Progenitor cell of endocrine pancreas (in vitro differentiated cells): ENCODE measurements around the gene MAGI1. TPM values are rescaled to one million over a fixed set of nuclear protein-coding genes. Genes with fewer than 3 reads are reported as not detected.
A peak's percentile ranks its signal among the peaks of the same experiment; 100 is the strongest.

ENCODE experiments used
- DNase-seq: peaks from one replicate; pipeline ENCODE4 v3.0.0; 2021; ENCODE audit warnings: low spot score; ENCODE audit not compliant: unreplicated experiment
- H3K27ac Mint-ChIP-seq: 2 replicates; pipeline ENCODE4 v1.8.0; 2021; ENCODE audit warnings: mild to moderate bottlenecking, moderate library complexity, mixed read lengths
- H3K27me3 Mint-ChIP-seq: 2 replicates; pipeline ENCODE4 v1.8.0; 2021; ENCODE audit warnings: mixed read lengths
- H3K36me3 Mint-ChIP-seq: 2 replicates; pipeline ENCODE4 v1.8.0; 2022; ENCODE audit warnings: mixed read lengths; ENCODE audit not compliant: insufficient read depth
- H3K4me1 Mint-ChIP-seq: 2 replicates; pipeline ENCODE4 v1.8.0; 2021; ENCODE audit warnings: low read depth, mixed read lengths
- H3K4me3 Mint-ChIP-seq: 2 replicates; pipeline ENCODE4 v1.8.0; 2021; ENCODE audit warnings: low read depth, mild to moderate bottlenecking, moderate library complexity, mixed read lengths
- H3K9me3 Mint-ChIP-seq: 2 replicates; pipeline ENCODE4 v1.8.0; 2021; ENCODE audit warnings: low read depth, mixed read lengths
- total RNA-seq: library from RNA; stranded (reverse); gene quantifications from 2 replicates; pipeline ENCODE4 v1.2.1, GENCODE V29; 2021
- TF ChIP-seq, protein P1 (sequence below): fragments of 200-600 bp; sonication (generic); IDR thresholded peaks from one replicate; pipeline ENCODE4 v1.5.0; 2021; ENCODE audit warnings: antibody characterized with exemption, mild to moderate bottlenecking; ENCODE audit not compliant: unreplicated experiment

The MAGI1 gene
- total RNA-seq, 1 donor from 2014 or later = 142 TPM

DNA sequence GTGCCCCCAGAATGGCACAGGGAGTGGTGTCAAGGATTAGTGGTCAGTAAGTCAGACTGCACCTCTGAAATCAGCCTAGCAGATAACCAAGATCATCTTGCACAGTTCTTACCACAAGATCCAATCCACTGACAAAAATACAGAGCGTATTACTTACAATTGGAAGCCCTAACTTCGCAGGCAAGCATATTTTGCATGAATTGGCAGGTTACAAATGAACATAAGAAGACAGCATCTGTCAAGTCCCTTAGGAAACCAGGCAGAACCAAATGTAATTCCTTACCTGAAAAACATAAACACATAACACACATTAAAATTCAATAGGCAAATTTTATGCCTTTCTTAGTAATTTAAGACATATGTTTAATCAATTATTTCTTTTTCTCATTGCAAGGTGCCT is 293.4 kb downstream of the MAGI1 start:
- Mint-ChIP-seq H3K4me1 (peaks cover 3% of the 10 kb centered on the region), H3K27me3 (no peaks in the 10 kb centered on the region), H3K27ac (no peak overlapping the region), H3K36me3 (peaks cover 5% of the 10 kb centered on the region), H3K4me3 (no peak overlapping the region), H3K9me3 (no peaks in the 10 kb centered on the region)
- no peak for DNase-seq
- TF ChIP-seq, protein P1, sequence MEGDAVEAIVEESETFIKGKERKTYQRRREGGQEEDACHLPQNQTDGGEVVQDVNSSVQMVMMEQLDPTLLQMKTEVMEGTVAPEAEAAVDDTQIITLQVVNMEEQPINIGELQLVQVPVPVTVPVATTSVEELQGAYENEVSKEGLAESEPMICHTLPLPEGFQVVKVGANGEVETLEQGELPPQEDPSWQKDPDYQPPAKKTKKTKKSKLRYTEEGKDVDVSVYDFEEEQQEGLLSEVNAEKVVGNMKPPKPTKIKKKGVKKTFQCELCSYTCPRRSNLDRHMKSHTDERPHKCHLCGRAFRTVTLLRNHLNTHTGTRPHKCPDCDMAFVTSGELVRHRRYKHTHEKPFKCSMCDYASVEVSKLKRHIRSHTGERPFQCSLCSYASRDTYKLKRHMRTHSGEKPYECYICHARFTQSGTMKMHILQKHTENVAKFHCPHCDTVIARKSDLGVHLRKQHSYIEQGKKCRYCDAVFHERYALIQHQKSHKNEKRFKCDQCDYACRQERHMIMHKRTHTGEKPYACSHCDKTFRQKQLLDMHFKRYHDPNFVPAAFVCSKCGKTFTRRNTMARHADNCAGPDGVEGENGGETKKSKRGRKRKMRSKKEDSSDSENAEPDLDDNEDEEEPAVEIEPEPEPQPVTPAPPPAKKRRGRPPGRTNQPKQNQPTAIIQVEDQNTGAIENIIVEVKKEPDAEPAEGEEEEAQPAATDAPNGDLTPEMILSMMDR = no peak

- no peaks in the 10 kb centered on the region for H3K9me3 Mint-ChIP-seq
- peaks cover 3% of the 10 kb centered on the region for H3K4me1 Mint-ChIP-seq
- H3K27ac Mint-ChIP-seq = no peak overlapping the region
- TF ChIP-seq, protein P1 = no peak
- DNase-seq = no peak
- H3K36me3 Mint-ChIP-seq = peaks cover 2% of the 10 kb centered on the region
- no peak overlapping the region for H3K4me3 Mint-ChIP-seq
- no peaks in the 10 kb centered on the region for H3K27me3 Mint-ChIP-seq
These were observed 295.8 kb downstream of the MAGI1 start for GRCh38 chr3:65742914-65743313.

GRCh38 chr3:65741540-65741939 is 297.2 kb downstream of the MAGI1 start:
- DNase-seq = no peak
- Mint-ChIP-seq H3K27me3 (no peaks in the 10 kb centered on the region), H3K4me3 (no peak overlapping the region), H3K27ac (peak overlapping the region; percentile 6), H3K36me3 (peaks cover 5% of the 10 kb centered on the region), H3K9me3 (no peaks in the 10 kb centered on the region), H3K4me1 (peaks cover 3% of the 10 kb centered on the region)
- TF ChIP-seq, protein P1 = no peak

DNA sequence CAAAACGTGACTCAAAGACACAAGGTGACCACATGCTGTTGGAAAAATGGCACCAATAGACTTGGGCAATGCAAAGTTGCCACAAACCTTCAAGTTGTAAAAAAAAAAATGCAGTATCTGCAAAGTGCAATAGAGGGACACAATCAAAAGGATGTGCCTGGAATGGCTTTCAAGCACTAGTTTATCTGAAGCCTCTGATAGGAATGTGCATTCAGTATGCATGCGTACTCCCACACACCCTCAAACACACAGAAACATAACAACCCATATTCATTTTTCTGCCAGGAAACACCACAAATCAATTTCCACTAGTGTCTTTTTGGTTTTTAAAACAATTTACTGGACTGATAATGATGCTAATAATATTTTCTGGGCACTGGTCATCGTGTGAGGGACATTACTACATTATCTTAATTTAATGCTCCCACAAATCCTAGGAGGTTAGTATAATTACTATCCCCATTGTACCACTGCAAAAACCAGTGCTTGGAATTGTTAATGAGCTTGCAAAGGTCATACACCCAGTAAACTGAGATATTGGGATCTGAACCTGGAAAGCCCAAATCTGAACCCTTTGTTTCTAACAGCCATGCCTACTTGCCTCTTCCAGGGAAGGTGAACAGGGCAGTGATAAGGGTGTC is 298.7 kb downstream of the MAGI1 start:
- H3K27me3 Mint-ChIP-seq = no peaks in the 10 kb centered on the region
- no peaks in the 10 kb centered on the region for H3K9me3 Mint-ChIP-seq
- TF ChIP-seq, protein P1 = no peak
- no peak overlapping the region for H3K4me3 Mint-ChIP-seq
- no peak for DNase-seq
- H3K4me1 Mint-ChIP-seq = peaks cover 3% of the 10 kb centered on the region
- H3K36me3 Mint-ChIP-seq = peaks cover 5% of the 10 kb centered on the region
- no peak overlapping the region for H3K27ac Mint-ChIP-seq

DNA sequence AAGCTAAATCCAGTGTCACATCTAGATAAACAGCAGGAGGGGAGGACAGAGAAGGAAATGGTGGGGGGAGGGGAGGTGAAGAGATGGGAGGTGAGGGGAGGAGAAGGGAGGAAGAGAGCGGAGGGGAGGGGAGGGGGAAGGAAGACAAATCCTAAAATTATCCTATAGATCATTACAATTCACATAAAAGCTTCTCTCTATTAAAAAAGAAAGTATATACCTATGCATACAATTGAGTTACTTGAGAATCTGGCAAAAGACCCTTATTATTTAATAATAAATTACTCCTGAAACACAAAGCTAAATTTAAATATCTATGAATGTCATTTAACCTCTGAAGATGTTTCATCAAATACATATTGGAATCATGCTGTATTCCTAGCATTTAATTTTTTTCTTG is 303.9 kb downstream of the MAGI1 start:
- DNase-seq = no peak
- Mint-ChIP-seq H3K36me3 (peaks cover 2% of the 10 kb centered on the region), H3K27me3 (no peaks in the 10 kb centered on the region), H3K4me1 (peaks cover 7% of the 10 kb centered on the region), H3K9me3 (no peaks in the 10 kb centered on the region), H3K27ac (no peak overlapping the region), H3K4me3 (no peak overlapping the region)
- TF ChIP-seq, protein P1 = no peak
